ENCODE data around the gene TICRR. TPM values are rescaled to one million over a fixed set of nuclear protein-coding genes. Genes with fewer than 3 reads are reported as not detected.

The TICRR gene
- total and polyA plus RNA-seq, 2 of the 13 experiments (the other 11 are each of a cell fraction or from before 2014, with no cell fraction given): 4.1 to 14.3 TPM

GRCh38 chr15:89674526-89674925 is 99.3 kb downstream of the TICRR start (continued):
- no peak for TF ChIP-seq ZNF550 (CRISPR knock-in tag; IDR thresholded peaks at IDR 0.05; ENCODE audit: borderline replicate concordance)
- TF ChIP-seq NFRKB (IDR thresholded peaks at IDR 0.05): no peak
- TF ChIP-seq NCOA2 (CRISPR knock-in tag; IDR thresholded peaks at IDR 0.05): 0 out of 2 replicates have a peak, but pooled peaks have one; percentile 14
- no peak for TF ChIP-seq ZNF691 (CRISPR knock-in tag; IDR thresholded peaks at IDR 0.05; ENCODE audit: borderline replicate concordance, low read depth)
- TF ChIP-seq FOXO1 (CRISPR knock-in tag; IDR thresholded peaks at IDR 0.05): no peak
- TF ChIP-seq KLF13 (CRISPR knock-in tag; IDR thresholded peaks at IDR 0.05): no peak
- TF ChIP-seq STAG1 (CRISPR knock-in tag; IDR thresholded peaks at IDR 0.05): peak; percentile 63
- TF ChIP-seq ZNF281 (CRISPR knock-in tag; IDR thresholded peaks at IDR 0.05; ENCODE audit: borderline replicate concordance): peak; percentile 38; the same call in 1 of the 2 replicates
- TF ChIP-seq THAP9 (CRISPR knock-in tag; IDR thresholded peaks at IDR 0.05; ENCODE audit: borderline replicate concordance): no peak
- TF ChIP-seq ZNF256 (CRISPR knock-in tag; conservative IDR thresholded peaks at IDR 0.05): no peak
- no peak for TF ChIP-seq ZSCAN5A (CRISPR knock-in tag; IDR thresholded peaks at IDR 0.05; ENCODE audit: borderline replicate concordance)
- peak in 1 of 2 experiments; percentile 70; a peak in 1 of 4 replicates for TF ChIP-seq EP300 (IDR thresholded peaks at IDR 0.05; ENCODE audit: low read depth in 2 of 2, low read length in 2 of 2)
- TF ChIP-seq EP300 (CRISPR knock-in tag; IDR thresholded peaks at IDR 0.05; ENCODE audit: borderline replicate concordance): no peak
- TF ChIP-seq FOXA1 (IDR thresholded peaks at IDR 0.05): no peak
- peak; percentile 45; the same call in 1 of the 2 replicates for TF ChIP-seq FOXA1 (CRISPR knock-in tag; IDR thresholded peaks at IDR 0.05)
- TF ChIP-seq IRX3 (CRISPR knock-in tag; IDR thresholded peaks at IDR 0.05; ENCODE audit: borderline replicate concordance, low read depth): no peak
- TF ChIP-seq LCORL (IDR thresholded peaks at IDR 0.05): no peak
- peak; percentile 69 for TF ChIP-seq LCORL (CRISPR knock-in tag; IDR thresholded peaks at IDR 0.05)
- peak; percentile 83 for TF ChIP-seq ZNF644 (CRISPR knock-in tag; IDR thresholded peaks at IDR 0.05; ENCODE audit: low read depth)
- TF ChIP-seq HINFP (CRISPR knock-in tag; IDR thresholded peaks at IDR 0.05; ENCODE audit: low read depth): no peak
- no peak for TF ChIP-seq MAX (IDR thresholded peaks at IDR 0.05)
- no peak for TF ChIP-seq ZNF781 (CRISPR knock-in tag; IDR thresholded peaks at IDR 0.05; ENCODE audit: borderline replicate concordance, not compliant biosample characterization)
